B cell (primary cell): ENCODE results near the gene PGM2.

Experiments used
- CTCF ChIP-seq: fragments of 200-600 bp; IDR thresholded peaks from one replicate; pipeline ENCODE4 v1.8.0; 2022; ENCODE audit warnings: antibody characterized with exemption, mild to moderate bottlenecking
- EZH2 ChIP-seq: IDR thresholded peaks from 2 replicates; pipeline ENCODE4 v1.6.1; 2012; ENCODE audit warnings: borderline replicate concordance, low read depth, mild to moderate bottlenecking, moderate library complexity, low read length; ENCODE audit not compliant: insufficient read depth, poor library complexity, severe bottlenecking

GRCh38 chr4:37881811-37882210, 55.3 kb downstream of the PGM2 start:
- no peak for TF ChIP-seq CTCF
- no peak for TF ChIP-seq EZH2
